Hepatocyte (in vitro differentiated cells): ENCODE data around the gene SLC9A8. TPM values are rescaled to one million over a fixed set of nuclear protein-coding genes. Genes with fewer than 3 reads are reported as not detected.

Source experiments
- DNase-seq: peaks from one replicate; pipeline ENCODE4 v3.0.0-alpha.2; 2016; ENCODE audit warnings: low spot score
- H2AFZ ChIP-seq: fragments of 200-600 bp; sonication (generic); 2 replicates; pipeline ENCODE4 v1.6.0; 2016; ENCODE audit warnings: antibody characterized with exemption, mild to moderate bottlenecking
- H3K27ac ChIP-seq: fragments of 200-600 bp; sonication (generic); 2 replicates; pipeline ENCODE4 v1.5.1; 2016; ENCODE audit warnings: mild to moderate bottlenecking
- H3K27me3 ChIP-seq: fragments of 200-600 bp; sonication (generic); 2 replicates; pipeline ENCODE4 v1.6.1; 2016
- H3K36me3 ChIP-seq: fragments of 200-600 bp; sonication (generic); replicated peaks from 2 replicates; pipeline ENCODE4 v1.5.1; 2016; ENCODE audit warnings: low read depth; ENCODE audit not compliant: insufficient read depth
- H3K4me1 ChIP-seq: fragments of 200-600 bp; sonication (generic); 2 replicates; pipeline ENCODE4 v1.5.1; 2016; ENCODE audit warnings: mild to moderate bottlenecking, moderate library complexity; ENCODE audit not compliant: insufficient read depth
- H3K4me2 ChIP-seq: fragments of 200-600 bp; sonication (generic); 2 replicates; pipeline ENCODE4 v1.6.0; 2016
- H3K4me3 ChIP-seq: fragments of 200-600 bp; sonication (generic); 2 replicates; pipeline ENCODE4 v1.5.1; 2016; ENCODE audit warnings: mild to moderate bottlenecking
- H3K79me2 ChIP-seq: fragments of 200-600 bp; sonication (generic); 2 replicates; pipeline ENCODE4 v1.6.0; 2017; ENCODE audit warnings: mild to moderate bottlenecking
- H3K9me2 ChIP-seq: fragments of 200-600 bp; sonication (generic); replicated peaks from 2 replicates; pipeline ENCODE4 v1.6.0; 2017; ENCODE audit warnings: mild to moderate bottlenecking; ENCODE audit not compliant: insufficient read depth
- H3K9me3 ChIP-seq: fragments of 200-600 bp; sonication (generic); 2 replicates; pipeline ENCODE4 v1.5.1; 2016; ENCODE audit warnings: low read depth, mild to moderate bottlenecking
- H4K20me1 ChIP-seq: fragments of 200-600 bp; sonication (generic); 2 replicates; pipeline ENCODE4 v1.6.0; 2016; ENCODE audit warnings: mild to moderate bottlenecking; ENCODE audit not compliant: insufficient read depth, poor library complexity, severe bottlenecking
- CTCF ChIP-seq: fragments of 200-600 bp; sonication (generic); IDR thresholded peaks from 2 replicates; pipeline ENCODE4 v1.5.1; 2016; ENCODE audit warnings: antibody characterized with exemption, mild to moderate bottlenecking; ENCODE audit not compliant: poor library complexity
- EZH2 ChIP-seq: fragments of 200-600 bp; sonication (generic); IDR thresholded peaks from 2 replicates; pipeline ENCODE4 v1.6.1; 2016; ENCODE audit warnings: antibody characterized with exemption, mild to moderate bottlenecking, borderline replicate concordance
- EZH2phosphoT487 ChIP-seq: fragments of 200-600 bp; sonication (generic); IDR thresholded peaks from one replicate; pipeline ENCODE4 v1.6.1; 2018; ENCODE audit warnings: antibody characterized with exemption, mild to moderate bottlenecking, low read depth, moderate library complexity; ENCODE audit not compliant: unreplicated experiment, severe bottlenecking
- WGBS: methylation state at CpG from one replicate; pipeline ENCODE4 v1.1.6; 2016; ENCODE audit warnings: low lambda C conversion rate; ENCODE audit errors: missing lambda C conversion rate; 5-methylcytosine and 5-hydroxymethylcytosine counted together
- polyA plus RNA-seq: library from polyadenylated mRNA; unstranded; fragments of >200 nt; fragmentation: Nextera tagmentation; extraction: Ambion mirVana; gene quantifications from 2 replicates; pipeline ENCODE4 v1.2.1, GENCODE V29; 2016
- total RNA-seq: library from RNA; depleted of rRNA; stranded (reverse); fragments of >200 nt; gene quantifications from 2 replicates; pipeline ENCODE4 v1.2.3, GENCODE V29; 2014

Gene SLC9A8
- total and polyA plus RNA-seq, 2 experiments from 2014 or later = 4.9 to 6.7 TPM

DNA sequence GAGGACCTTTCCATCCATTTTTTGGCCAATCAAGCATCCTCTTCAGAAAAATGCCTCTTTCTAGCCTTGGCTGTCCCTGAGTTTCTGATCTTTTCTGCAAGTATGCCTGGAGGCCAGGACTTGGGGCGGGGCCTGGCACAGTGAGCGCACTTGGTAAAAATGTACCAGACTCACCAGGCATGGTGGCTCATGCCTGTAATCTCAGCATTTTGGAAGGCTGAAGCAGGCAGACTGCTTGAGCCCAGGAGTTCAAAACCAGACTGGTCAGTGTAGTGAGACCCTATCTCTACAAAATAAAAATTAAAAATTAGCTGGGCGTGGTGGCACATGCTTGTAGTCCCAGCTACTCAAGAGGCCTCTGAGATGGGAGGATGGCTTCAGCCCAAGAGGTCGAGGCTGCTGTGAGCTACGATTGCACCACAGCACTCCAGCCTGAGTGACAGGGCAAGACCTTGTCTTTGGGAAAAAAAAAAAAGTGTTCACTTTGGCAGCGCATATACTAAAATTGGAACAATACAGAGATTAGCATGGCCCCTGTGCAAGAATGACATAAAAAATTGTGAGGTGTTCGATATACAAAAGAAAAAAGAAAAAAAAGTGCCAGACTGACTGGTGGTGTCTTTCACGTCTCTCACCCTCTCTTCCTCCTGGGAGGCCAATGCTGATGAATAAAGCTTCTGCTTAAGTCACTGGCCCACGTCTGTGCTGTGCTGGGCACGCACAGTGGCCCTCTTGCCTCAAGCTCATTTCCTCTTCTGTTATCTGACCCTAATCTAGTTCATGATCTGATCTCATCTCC lies 18.1 kb upstream of the SLC9A8 start:
- H3K27ac ChIP-seq = peak overlapping the region; percentile 92
- TF ChIP-seq EZH2 = no peak
- TF ChIP-seq CTCF = no peak
- no peak for TF ChIP-seq EZH2phosphoT487
- no peak for DNase-seq
- H3K79me2 ChIP-seq = no peaks in the 10 kb centered on the region
- H3K36me3 ChIP-seq = no peaks in the 10 kb centered on the region
- no peaks in the 10 kb centered on the region for H3K9me2 ChIP-seq
- 82% methylated on average over 10 of the region's 10 CpGs for WGBS
- H3K9me3 ChIP-seq = no peaks in the 10 kb centered on the region
- H4K20me1 ChIP-seq = no peaks in the 10 kb centered on the region
- no peak overlapping the region for H3K4me3 ChIP-seq
- H3K4me2 ChIP-seq = no peak overlapping the region
- peaks cover 13% of the 10 kb centered on the region for H3K4me1 ChIP-seq
- H2AFZ ChIP-seq = no peak overlapping the region
- H3K27me3 ChIP-seq = no peaks in the 10 kb centered on the region

- Histone ChIP-seq H2AFZ (no peak overlapping the region), H3K4me1 (peaks cover 13% of the 10 kb centered on the region), H3K9me3 (no peaks in the 10 kb centered on the region), H3K27me3 (no peaks in the 10 kb centered on the region), H3K36me3 (no peaks in the 10 kb centered on the region), H3K9me2 (no peaks in the 10 kb centered on the region), H4K20me1 (no peaks in the 10 kb centered on the region), H3K79me2 (no peaks in the 10 kb centered on the region), H3K4me2 (no peak overlapping the region), H3K4me3 (no peak overlapping the region), H3K27ac (no peak overlapping the region)
- no peak for TF ChIP-seq EZH2phosphoT487
- TF ChIP-seq EZH2 = no peak
- TF ChIP-seq CTCF = no peak
- DNase-seq = no peak
- WGBS = 80% methylated on average over 2 of the region's 2 CpGs
These were observed 17.5 kb upstream of the SLC9A8 start for GRCh38 chr20:49795135-49795424.

DNA sequence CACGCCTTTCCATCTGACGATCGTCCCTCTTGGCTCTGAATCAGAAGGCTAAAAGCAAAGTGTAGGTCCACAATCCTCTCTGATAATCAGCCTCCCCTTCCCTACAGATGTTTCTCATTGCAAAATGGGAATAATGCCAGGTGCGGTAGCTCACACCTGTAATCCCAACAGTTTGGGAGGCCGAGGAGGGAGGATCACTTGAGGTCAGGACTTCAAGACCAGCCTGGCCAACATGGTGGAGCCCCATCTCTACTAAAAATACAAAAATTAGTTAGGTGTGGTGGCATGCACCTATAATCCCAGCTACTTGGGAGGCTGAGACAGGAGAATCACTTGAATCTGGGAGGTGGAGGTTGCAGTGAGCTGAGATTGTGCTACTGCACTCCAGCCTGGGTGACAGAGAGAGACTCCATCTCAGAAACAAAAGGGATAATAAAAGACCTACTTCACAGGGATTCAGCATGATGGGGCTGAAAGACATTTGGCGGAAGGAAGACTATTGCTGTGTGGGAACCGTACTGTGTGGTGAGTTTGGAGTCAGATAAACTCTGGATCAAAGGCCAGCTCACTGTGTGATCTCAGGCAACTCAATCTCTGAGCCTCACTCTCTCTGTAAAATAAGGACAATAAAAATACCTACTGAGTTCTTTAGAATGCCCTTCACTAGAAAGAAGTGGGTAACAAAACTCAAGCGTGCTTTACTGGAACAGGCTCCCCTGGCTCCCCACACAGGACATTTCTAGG lies 15.9 kb upstream of the SLC9A8 start:
- Histone ChIP-seq H3K4me3 (no peak overlapping the region), H3K4me2 (no peak overlapping the region), H4K20me1 (no peaks in the 10 kb centered on the region), H3K79me2 (no peaks in the 10 kb centered on the region), H3K9me3 (no peaks in the 10 kb centered on the region), H3K27ac (peak overlapping the region; percentile 66), H3K27me3 (no peaks in the 10 kb centered on the region), H3K4me1 (peaks cover 7% of the 10 kb centered on the region), H3K36me3 (no peaks in the 10 kb centered on the region), H2AFZ (no peak overlapping the region), H3K9me2 (no peaks in the 10 kb centered on the region)
- peak; percentile 42 for DNase-seq
- 76% methylated on average over 8 of the region's 8 CpGs for WGBS
- TF ChIP-seq EZH2 (no peak), CTCF (no peak), EZH2phosphoT487 (no peak)
